HG03520 (cell line): ENCODE results near the gene PLEKHA8.

Experiments
- ATAC-seq: cut with Tn5 transposase; IDR thresholded peaks from one replicate; pipeline ENCODE4 v1.9.1; 2021; ENCODE audit warnings: mild to moderate bottlenecking, moderate library complexity; ENCODE audit not compliant: unreplicated experiment

Gene PLEKHA8

DNA sequence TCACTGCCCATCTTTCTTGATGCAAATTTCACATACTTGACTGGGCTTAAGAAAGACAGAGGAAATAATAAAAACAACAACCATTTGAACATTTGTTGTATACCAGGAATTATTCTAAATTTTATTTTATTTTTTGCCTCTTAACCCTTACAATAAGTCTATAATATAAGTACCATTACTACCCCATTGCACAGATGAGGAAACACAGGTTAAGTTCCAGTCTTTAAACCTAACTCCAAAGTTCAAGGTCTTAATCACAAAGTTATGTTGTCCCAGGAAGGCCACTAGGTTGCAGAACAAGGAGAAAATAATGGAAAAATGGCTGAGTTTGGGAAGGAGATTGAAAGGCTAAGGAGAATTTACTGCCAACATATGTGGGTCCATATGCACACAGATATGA, 5.2 kb upstream of the PLEKHA8 start:
- no peak for ATAC-seq

- ATAC-seq = no peak
Measured at GRCh38 chr7:30023524-30023923, 4.7 kb upstream of the PLEKHA8 start.

- ATAC-seq = peak; percentile 70
Measured at GRCh38 chr7:30026229-30027064, 1.8 kb upstream of the PLEKHA8 start, which contains the start of gene FKBP14. TSS of gene FKBP14 (minus strand) at chr7:30026702. CDS start at chr7:30026508, 194 bp downstream.

DNA sequence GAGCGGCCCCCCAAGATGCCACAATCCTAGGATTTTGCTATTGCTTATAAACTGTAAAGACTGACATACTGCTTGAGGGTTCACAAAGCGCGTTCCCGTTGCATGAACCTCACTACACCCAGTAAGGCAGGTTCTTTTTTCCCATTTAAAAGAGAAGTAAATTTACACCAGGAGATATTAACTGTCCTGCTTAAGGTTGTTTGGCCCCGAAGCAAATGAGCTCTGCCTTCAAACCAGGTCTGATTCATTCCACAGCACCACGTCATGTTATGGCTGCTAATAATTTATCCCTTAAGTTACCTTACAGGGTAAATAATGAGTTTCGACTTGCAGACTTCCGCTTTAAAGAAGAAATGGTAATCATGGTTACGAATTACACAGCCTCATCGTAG, 1.2 kb upstream of the PLEKHA8 start:
- ATAC-seq = no peak

GRCh38 chr7:30027740-30028215, 434 bp upstream of the PLEKHA8 start:
- ATAC-seq = no peak

- ATAC-seq = peak; percentile 16
Measured at GRCh38 chr7:30028749-30029635, 780 bp downstream of the PLEKHA8 start.

GRCh38 chr7:30029696-30030095, 1.5 kb downstream of the PLEKHA8 start:
- ATAC-seq = no peak

GRCh38 chr7:30032310-30033125, 4.3 kb downstream of the PLEKHA8 start:
- ATAC-seq = no peak

DNA sequence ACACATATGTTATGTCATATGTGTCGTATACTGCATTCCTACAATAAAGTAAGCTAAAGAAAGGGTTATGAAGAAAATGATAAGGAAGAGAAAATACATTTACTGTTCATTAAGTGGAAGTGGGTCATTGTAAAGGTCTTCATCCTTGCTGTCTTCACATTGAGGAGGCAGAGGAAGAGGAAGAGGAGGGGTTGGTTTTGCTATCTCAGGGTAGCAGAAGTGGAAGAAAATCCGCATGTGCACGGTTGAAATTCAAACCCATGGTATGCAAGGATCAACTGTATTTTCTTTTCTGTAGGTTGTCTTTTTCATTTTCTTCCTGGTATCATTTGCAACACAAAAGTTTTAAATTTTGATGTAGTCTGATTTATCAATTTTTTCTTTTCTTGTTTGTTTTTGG, 6.3 kb downstream of the PLEKHA8 start:
- no peak for ATAC-seq

- no peak for ATAC-seq
Measured at GRCh38 chr7:30036220-30036619, 8.0 kb downstream of the PLEKHA8 start.

DNA sequence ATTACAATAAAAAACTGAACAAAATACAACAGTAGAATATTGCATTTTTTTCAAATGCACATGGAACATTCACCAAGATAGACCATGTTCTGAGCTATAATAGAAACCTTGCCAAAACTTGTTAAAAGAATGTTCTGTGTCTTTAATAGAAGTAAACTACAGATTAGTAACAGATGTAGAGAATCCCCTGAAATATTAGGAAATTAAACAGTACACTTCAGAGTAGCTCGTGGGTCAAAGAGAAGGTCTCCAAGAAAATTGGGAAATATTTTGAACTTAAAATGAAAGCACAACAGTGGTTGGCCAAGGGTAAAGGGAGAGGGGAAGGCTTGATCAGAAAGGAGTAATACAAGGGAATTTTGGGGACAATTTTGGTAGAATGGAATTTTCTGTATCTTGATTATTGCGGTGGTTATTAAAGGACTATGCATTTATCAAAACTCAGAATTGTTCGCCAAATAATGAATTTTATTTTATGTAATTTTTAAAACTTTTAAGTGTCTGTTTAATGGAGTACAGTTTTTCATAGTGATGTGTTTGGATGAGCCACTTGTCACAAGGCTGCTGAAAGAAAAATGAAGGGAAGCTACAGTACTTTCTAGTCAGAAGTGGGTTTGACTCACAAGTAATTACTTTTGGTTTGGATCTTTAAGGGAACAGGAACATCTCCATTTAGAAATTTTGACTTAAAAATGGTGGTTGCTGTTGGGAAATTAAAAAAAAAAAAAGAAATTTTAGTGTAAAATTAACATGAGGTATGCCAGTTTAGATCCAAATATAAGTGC, 10.2 kb downstream of the PLEKHA8 start:
- ATAC-seq = no peak

DNA sequence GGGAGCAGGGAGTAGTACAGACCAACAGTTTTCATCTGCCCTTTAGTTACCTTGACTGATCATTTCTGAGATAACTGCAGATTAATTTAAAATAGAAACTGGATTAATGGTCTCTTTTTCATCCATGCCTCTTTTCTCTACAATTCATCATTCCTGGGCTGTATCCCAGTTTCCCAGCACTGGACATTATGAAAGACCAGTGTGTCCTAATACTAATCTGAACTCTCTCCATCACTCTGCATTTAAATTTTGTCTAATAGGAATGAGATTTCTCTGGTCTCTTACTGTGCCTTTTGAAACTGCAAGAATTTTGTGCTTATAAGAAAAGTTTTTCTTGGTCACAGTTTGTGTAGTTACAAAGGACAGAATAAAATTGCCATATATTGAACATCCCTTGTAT, 12.7 kb downstream of the PLEKHA8 start:
- no peak for ATAC-seq

DNA sequence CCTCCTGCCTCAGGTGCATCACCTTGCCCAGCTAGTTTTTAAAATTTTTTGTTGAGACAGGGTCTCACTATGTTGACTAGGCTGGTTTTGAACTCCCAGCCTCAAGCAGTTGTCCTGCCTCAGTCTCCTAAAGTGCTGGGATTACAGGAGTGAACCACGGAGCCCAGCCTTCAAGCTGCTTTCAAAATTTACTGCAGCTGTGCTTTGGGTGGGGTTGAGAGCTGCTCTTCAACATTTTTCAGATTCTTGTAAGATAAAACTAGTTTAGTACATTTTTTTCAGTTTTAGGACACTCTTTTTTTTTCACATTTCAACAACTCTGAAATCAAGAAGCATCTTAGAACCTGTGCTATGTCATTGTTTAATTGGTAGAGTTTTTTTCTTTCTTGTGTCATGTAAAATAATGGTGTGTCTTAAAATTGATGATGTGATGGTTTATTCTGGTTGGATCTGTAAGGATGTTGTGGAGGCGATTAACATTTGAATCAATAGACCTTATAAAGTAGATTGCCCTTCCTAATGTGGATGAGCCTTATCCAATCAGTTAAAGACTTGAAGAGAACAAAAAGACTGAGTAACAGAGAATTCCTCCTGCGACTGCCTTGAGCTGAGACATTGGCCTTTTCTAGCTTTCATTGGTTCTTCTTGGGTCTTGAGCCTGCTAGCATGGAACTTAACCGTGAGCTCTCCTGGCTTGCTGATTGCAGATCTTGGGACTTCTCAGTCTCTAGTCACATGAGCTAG, 13.5 kb downstream of the PLEKHA8 start:
- ATAC-seq = no peak

DNA sequence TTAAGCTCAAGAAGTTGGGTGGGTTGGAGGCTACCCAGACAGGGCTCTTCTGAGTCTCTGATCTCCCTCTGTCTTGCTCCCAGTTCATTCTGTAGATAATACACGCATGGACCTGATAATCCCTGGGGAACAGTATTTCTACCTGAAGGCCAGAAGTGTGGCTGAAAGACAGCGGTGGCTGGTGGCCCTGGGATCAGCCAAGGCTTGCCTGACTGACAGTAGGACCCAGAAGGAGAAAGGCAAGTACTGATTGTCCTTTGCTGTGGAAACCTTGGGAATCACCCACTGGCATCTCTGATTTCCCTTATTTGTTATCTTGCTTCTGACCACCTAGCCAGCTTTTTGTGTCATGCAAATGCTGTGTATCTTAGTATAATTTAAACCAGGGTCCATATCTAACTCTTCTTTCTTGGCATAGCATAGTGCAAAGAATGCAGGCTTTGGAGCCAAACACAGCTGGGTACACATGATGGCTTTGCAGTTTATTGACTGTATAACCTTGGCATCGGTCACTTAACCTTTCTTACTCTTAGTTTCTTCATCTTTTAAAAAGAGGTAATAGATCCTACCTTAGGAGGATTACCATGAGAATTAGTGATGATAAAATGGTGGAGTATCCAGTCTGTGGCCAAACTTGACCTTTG, 18.0 kb downstream of the PLEKHA8 start:
- ATAC-seq = no peak

- ATAC-seq = no peak
Measured at GRCh38 chr7:30047124-30047523, 18.9 kb downstream of the PLEKHA8 start.

- ATAC-seq = no peak
Measured at GRCh38 chr7:30048582-30048981, 20.4 kb downstream of the PLEKHA8 start.

GRCh38 chr7:30049173-30049572, 21.0 kb downstream of the PLEKHA8 start:
- ATAC-seq = no peak

- ATAC-seq = no peak
Measured at GRCh38 chr7:30053068-30053467, 24.9 kb downstream of the PLEKHA8 start.

DNA sequence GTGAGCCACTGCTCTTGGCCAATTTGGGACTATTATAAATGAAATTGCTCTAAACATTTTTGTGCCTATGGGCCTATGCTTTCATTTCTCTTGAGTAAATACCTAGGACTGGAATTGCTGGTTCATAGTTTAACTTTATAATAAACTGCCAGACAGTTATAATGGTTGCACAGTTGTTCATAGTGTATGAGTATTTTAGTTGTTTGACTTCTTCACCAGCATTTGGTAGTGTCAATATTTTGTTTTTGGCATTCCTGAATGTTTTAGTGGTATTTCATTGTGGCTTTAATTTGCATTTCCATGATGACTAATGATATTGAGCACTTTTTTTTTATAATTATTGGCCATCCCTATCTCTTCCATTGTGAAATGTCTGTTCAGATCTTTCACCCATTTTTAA, 29.5 kb downstream of the PLEKHA8 start:
- ATAC-seq = no peak
